ENCODE measurements around the gene CNPPD1.

The CNPPD1 gene

GRCh38 chr2:219184121-219184520 is 7.4 kb upstream of the CNPPD1 start:
- DNase-seq: no peak
- Histone ChIP-seq H4K5ac (ENCODE audit: low read length) (no peak overlapping the region), H3K56ac (ENCODE audit: low read length) (no peak overlapping the region), H3K79me1 (ENCODE audit: low read length) (peaks cover 8% of the 10 kb centered on the region), H3K18ac (ENCODE audit: low read length) (no peak overlapping the region), H3K36me3 (ENCODE audit: control insufficient read depth, insufficient read depth, low read length) (peaks cover 5% of the 10 kb centered on the region), H2BK15ac (replicated peaks; ENCODE audit: low read depth) (no peak overlapping the region), H3K27ac (ENCODE audit: low read depth, low read length) (no peak overlapping the region), H2AK5ac (ENCODE audit: low read length) (no peak overlapping the region), H3K23ac (ENCODE audit: low read length) (no peak overlapping the region), H2BK120ac (ENCODE audit: low read depth, low read length) (no peak overlapping the region), H3K9ac (ENCODE audit: low read length) (no peak overlapping the region), H2BK5ac (ENCODE audit: low read length) (no peak overlapping the region), H3K27me3 (ENCODE audit: insufficient read depth, low read length, poor library complexity) (no peaks in the 10 kb centered on the region), H3K4ac (ENCODE audit: low read depth, low read length) (no peak overlapping the region), H3K4me2 (ENCODE audit: low read length) (no peak overlapping the region), H3K4me3 (ENCODE audit: low read length) (no peak overlapping the region), H3K4me1 (ENCODE audit: control insufficient read depth, low read depth, low read length) (no peaks in the 10 kb centered on the region), H4K8ac (ENCODE audit: low read depth, low read length) (no peak overlapping the region), H3K79me2 (ENCODE audit: control insufficient read depth, insufficient read depth, low read length) (no peaks in the 10 kb centered on the region)
- WGBS (ENCODE audit: extremely low coverage, insufficient coverage, low lambda C conversion rate): no CpG with 5 or more reads among the region's 2 CpGs

- Histone ChIP-seq H3K56ac (ENCODE audit: low read length) (no peak overlapping the region), H2BK5ac (ENCODE audit: low read length) (no peak overlapping the region), H3K4ac (ENCODE audit: low read depth, low read length) (no peak overlapping the region), H3K4me3 (ENCODE audit: low read length) (no peak overlapping the region), H2BK15ac (replicated peaks; ENCODE audit: low read depth) (no peak overlapping the region), H3K23ac (ENCODE audit: low read length) (no peak overlapping the region), H3K4me2 (ENCODE audit: low read length) (no peak overlapping the region), H3K4me1 (ENCODE audit: control insufficient read depth, low read depth, low read length) (peaks cover 3% of the 10 kb centered on the region), H3K79me2 (ENCODE audit: control insufficient read depth, insufficient read depth, low read length) (peaks cover 2% of the 10 kb centered on the region), H3K36me3 (ENCODE audit: control insufficient read depth, insufficient read depth, low read length) (peaks cover 5% of the 10 kb centered on the region), H3K9ac (ENCODE audit: low read length) (no peak overlapping the region), H4K5ac (ENCODE audit: low read length) (no peak overlapping the region), H3K27ac (ENCODE audit: low read depth, low read length) (no peak overlapping the region), H4K8ac (ENCODE audit: low read depth, low read length) (no peak overlapping the region), H3K27me3 (ENCODE audit: insufficient read depth, low read length, poor library complexity) (no peaks in the 10 kb centered on the region), H3K79me1 (ENCODE audit: low read length) (peaks cover 12% of the 10 kb centered on the region), H2AK5ac (ENCODE audit: low read length) (no peak overlapping the region), H3K18ac (ENCODE audit: low read length) (no peak overlapping the region), H2BK120ac (ENCODE audit: low read depth, low read length) (no peak overlapping the region)
- DNase-seq: no peak
- no CpG with 5 or more reads among the region's 6 CpGs for WGBS (ENCODE audit: extremely low coverage, insufficient coverage, low lambda C conversion rate)
Measured at GRCh38 chr2:219183151-219183772, 6.5 kb upstream of the CNPPD1 start.

- Histone ChIP-seq H3K56ac (ENCODE audit: low read length) (no peak overlapping the region), H2BK15ac (replicated peaks; ENCODE audit: low read depth) (no peak overlapping the region), H2BK5ac (ENCODE audit: low read length) (no peak overlapping the region), H3K36me3 (ENCODE audit: control insufficient read depth, insufficient read depth, low read length) (peaks cover 5% of the 10 kb centered on the region), H2BK120ac (ENCODE audit: low read depth, low read length) (no peak overlapping the region), H3K4me2 (ENCODE audit: low read length) (no peak overlapping the region), H3K79me2 (ENCODE audit: control insufficient read depth, insufficient read depth, low read length) (peaks cover 2% of the 10 kb centered on the region), H3K23ac (ENCODE audit: low read length) (no peak overlapping the region), H3K4ac (ENCODE audit: low read depth, low read length) (no peak overlapping the region), H2AK5ac (ENCODE audit: low read length) (no peak overlapping the region), H3K27ac (ENCODE audit: low read depth, low read length) (no peak overlapping the region), H4K8ac (ENCODE audit: low read depth, low read length) (no peak overlapping the region), H3K79me1 (ENCODE audit: low read length) (peaks cover 12% of the 10 kb centered on the region), H3K27me3 (ENCODE audit: insufficient read depth, low read length, poor library complexity) (no peaks in the 10 kb centered on the region), H3K9ac (ENCODE audit: low read length) (no peak overlapping the region), H3K4me1 (ENCODE audit: control insufficient read depth, low read depth, low read length) (peaks cover 3% of the 10 kb centered on the region), H3K18ac (ENCODE audit: low read length) (no peak overlapping the region), H3K4me3 (ENCODE audit: low read length) (no peak overlapping the region), H4K5ac (ENCODE audit: low read length) (no peak overlapping the region)
- no peak for DNase-seq
- no CpG with 5 or more reads among the region's 8 CpGs for WGBS (ENCODE audit: extremely low coverage, insufficient coverage, low lambda C conversion rate)
Measured at GRCh38 chr2:219182331-219183150, 5.8 kb upstream of the CNPPD1 start.

GRCh38 chr2:219181531-219181930 is 4.8 kb upstream of the CNPPD1 start:
- no peak overlapping the region for H3K56ac ChIP-seq (ENCODE audit: low read length)
- no peak overlapping the region for H3K23ac ChIP-seq (ENCODE audit: low read length)
- no peak overlapping the region for H2AK5ac ChIP-seq (ENCODE audit: low read length)
- H3K4ac ChIP-seq (ENCODE audit: low read depth, low read length): no peak overlapping the region
- no peak for DNase-seq
- H4K5ac ChIP-seq (ENCODE audit: low read length): no peak overlapping the region
- no peak overlapping the region for H2BK120ac ChIP-seq (ENCODE audit: low read depth, low read length)
- peaks cover 12% of the 10 kb centered on the region for H3K79me1 ChIP-seq (ENCODE audit: low read length)
- H3K4me2 ChIP-seq (ENCODE audit: low read length): no peak overlapping the region
- H2BK5ac ChIP-seq (ENCODE audit: low read length): no peak overlapping the region
- peaks cover 5% of the 10 kb centered on the region for H3K36me3 ChIP-seq (ENCODE audit: control insufficient read depth, insufficient read depth, low read length)
- H3K4me1 ChIP-seq (ENCODE audit: control insufficient read depth, low read depth, low read length): peaks cover 3% of the 10 kb centered on the region
- H3K79me2 ChIP-seq (ENCODE audit: control insufficient read depth, insufficient read depth, low read length): peaks cover 2% of the 10 kb centered on the region
- no peak overlapping the region for H3K18ac ChIP-seq (ENCODE audit: low read length)
- H3K27me3 ChIP-seq (ENCODE audit: insufficient read depth, low read length, poor library complexity): no peaks in the 10 kb centered on the region
- H3K9ac ChIP-seq (ENCODE audit: low read length): no peak overlapping the region
- H2BK15ac ChIP-seq (replicated peaks; ENCODE audit: low read depth): no peak overlapping the region
- no peak overlapping the region for H3K4me3 ChIP-seq (ENCODE audit: low read length)
- no CpG with 5 or more reads among the region's 6 CpGs for WGBS (ENCODE audit: extremely low coverage, insufficient coverage, low lambda C conversion rate)
- H3K27ac ChIP-seq (ENCODE audit: low read depth, low read length): no peak overlapping the region
- H4K8ac ChIP-seq (ENCODE audit: low read depth, low read length): no peak overlapping the region

- Histone ChIP-seq H2BK15ac (replicated peaks; ENCODE audit: low read depth) (no peak overlapping the region), H3K79me2 (ENCODE audit: control insufficient read depth, insufficient read depth, low read length) (peaks cover 2% of the 10 kb centered on the region), H4K5ac (ENCODE audit: low read length) (no peak overlapping the region), H2AK5ac (ENCODE audit: low read length) (no peak overlapping the region), H3K56ac (ENCODE audit: low read length) (no peak overlapping the region), H3K9ac (ENCODE audit: low read length) (no peak overlapping the region), H2BK5ac (ENCODE audit: low read length) (no peak overlapping the region), H3K23ac (ENCODE audit: low read length) (no peak overlapping the region), H3K79me1 (ENCODE audit: low read length) (peaks cover 14% of the 10 kb centered on the region), H3K27ac (ENCODE audit: low read depth, low read length) (no peak overlapping the region), H3K4me1 (ENCODE audit: control insufficient read depth, low read depth, low read length) (peaks cover 3% of the 10 kb centered on the region), H3K36me3 (ENCODE audit: control insufficient read depth, insufficient read depth, low read length) (peaks cover 5% of the 10 kb centered on the region), H3K27me3 (ENCODE audit: insufficient read depth, low read length, poor library complexity) (no peaks in the 10 kb centered on the region), H2BK120ac (ENCODE audit: low read depth, low read length) (no peak overlapping the region), H3K4me3 (ENCODE audit: low read length) (no peak overlapping the region), H3K4ac (ENCODE audit: low read depth, low read length) (no peak overlapping the region), H4K8ac (ENCODE audit: low read depth, low read length) (no peak overlapping the region), H3K4me2 (ENCODE audit: low read length) (no peak overlapping the region), H3K18ac (ENCODE audit: low read length) (no peak overlapping the region)
- no peak for DNase-seq
- WGBS (ENCODE audit: extremely low coverage, insufficient coverage, low lambda C conversion rate): no CpG with 5 or more reads among the region's 5 CpGs
Measured at GRCh38 chr2:219180961-219181360, 4.2 kb upstream of the CNPPD1 start.

Data from mesendoderm (in vitro differentiated cells).